ENCODE results near the gene SLC16A7.

DNA sequence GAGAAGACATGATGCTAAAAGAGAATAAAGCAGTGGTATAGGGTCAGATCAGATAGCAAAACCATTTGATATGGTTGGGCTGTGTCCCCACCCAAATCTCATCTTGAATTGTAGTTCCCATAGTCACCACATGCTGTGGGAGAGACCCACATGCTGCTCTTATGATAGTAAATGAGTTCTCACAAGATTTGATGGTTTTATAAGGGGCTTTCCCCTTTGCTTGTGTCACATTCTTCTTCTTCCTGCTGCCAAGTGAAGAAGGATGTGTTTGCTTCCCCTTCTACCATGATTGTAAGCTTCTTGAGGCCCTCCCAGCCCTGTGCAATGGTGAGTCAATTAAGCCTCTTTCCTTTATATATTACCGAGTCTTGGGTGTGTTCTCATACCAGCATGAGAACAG is 49.4 kb downstream of the SLC16A7 start:
- TF ChIP-seq, protein P1, sequence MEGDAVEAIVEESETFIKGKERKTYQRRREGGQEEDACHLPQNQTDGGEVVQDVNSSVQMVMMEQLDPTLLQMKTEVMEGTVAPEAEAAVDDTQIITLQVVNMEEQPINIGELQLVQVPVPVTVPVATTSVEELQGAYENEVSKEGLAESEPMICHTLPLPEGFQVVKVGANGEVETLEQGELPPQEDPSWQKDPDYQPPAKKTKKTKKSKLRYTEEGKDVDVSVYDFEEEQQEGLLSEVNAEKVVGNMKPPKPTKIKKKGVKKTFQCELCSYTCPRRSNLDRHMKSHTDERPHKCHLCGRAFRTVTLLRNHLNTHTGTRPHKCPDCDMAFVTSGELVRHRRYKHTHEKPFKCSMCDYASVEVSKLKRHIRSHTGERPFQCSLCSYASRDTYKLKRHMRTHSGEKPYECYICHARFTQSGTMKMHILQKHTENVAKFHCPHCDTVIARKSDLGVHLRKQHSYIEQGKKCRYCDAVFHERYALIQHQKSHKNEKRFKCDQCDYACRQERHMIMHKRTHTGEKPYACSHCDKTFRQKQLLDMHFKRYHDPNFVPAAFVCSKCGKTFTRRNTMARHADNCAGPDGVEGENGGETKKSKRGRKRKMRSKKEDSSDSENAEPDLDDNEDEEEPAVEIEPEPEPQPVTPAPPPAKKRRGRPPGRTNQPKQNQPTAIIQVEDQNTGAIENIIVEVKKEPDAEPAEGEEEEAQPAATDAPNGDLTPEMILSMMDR (IDR thresholded peaks at IDR 0.05) = no peak
- TF ChIP-seq POLR2A (IDR thresholded peaks at IDR 0.05) = no peak

Measured in thyroid gland (tissue), 4 donors.